Measurements from ENCODE around the gene CCDC27. TPM values are rescaled to one million over a fixed set of nuclear protein-coding genes. Genes with fewer than 3 reads are reported as not detected.

Gene CCDC27
- total RNA-seq, 3 donors from 2014 or later, result not detected

DNA sequence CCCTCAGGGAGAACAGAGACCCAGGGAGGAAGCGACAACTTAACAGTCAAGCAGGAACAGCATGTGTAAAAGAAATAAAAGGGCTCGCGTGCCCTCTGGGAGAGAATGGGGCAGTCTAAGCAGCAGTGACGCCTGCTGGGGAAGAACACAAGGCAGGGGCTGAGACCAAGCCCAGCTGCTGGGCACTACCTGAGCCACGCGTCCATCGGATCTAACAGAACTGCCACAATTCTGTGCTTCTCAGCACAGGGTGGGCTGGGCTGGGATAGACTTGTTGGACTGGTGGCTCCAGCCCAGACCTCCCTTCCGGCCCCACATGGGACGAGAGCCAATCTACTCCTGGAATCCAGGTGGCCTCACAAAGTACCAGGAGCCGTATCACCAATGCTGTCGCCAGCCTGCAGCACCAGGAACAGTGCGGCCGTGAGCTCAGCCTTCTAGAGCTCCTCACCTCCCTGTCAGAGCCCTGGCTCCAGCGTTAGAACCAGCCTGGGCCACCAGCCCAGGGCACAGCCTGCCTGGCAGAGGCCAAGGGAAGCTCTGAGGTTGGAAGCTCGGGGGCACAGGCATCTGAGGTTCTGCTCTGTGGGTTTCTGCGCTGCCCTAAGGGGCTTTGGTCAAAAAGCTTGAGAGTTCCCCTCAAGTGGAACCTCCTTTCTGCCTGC, 36.6 kb downstream of the CCDC27 start:
- TF ChIP-seq, protein P1, sequence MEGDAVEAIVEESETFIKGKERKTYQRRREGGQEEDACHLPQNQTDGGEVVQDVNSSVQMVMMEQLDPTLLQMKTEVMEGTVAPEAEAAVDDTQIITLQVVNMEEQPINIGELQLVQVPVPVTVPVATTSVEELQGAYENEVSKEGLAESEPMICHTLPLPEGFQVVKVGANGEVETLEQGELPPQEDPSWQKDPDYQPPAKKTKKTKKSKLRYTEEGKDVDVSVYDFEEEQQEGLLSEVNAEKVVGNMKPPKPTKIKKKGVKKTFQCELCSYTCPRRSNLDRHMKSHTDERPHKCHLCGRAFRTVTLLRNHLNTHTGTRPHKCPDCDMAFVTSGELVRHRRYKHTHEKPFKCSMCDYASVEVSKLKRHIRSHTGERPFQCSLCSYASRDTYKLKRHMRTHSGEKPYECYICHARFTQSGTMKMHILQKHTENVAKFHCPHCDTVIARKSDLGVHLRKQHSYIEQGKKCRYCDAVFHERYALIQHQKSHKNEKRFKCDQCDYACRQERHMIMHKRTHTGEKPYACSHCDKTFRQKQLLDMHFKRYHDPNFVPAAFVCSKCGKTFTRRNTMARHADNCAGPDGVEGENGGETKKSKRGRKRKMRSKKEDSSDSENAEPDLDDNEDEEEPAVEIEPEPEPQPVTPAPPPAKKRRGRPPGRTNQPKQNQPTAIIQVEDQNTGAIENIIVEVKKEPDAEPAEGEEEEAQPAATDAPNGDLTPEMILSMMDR (IDR thresholded peaks at IDR 0.05), result no peak
- Histone ChIP-seq H3K36me3 (ENCODE audit: low read depth) (peaks cover 7% of the 10 kb centered on the region), H3K9me3 (no peaks in the 10 kb centered on the region), H3K4me3 (no peak overlapping the region), H3K4me1 (ENCODE audit: low read depth) (peaks cover 5% of the 10 kb centered on the region)
- ATAC-seq (no peak), DNase-seq (no peak)
- intact Hi-C loops (cut with DNase I, micrococcal nuclease), result no loop called here

GRCh38 chr1:3789421-3790300, 37.4 kb downstream of the CCDC27 start:
- intact Hi-C loops (cut with DNase I, micrococcal nuclease), result no loop called here
- TF ChIP-seq, protein P1 (IDR thresholded peaks at IDR 0.05), result no peak
- peak in 1 of 3 donors; percentile 31 for DNase-seq
- H3K4me3 ChIP-seq, result no peak overlapping the region
- ATAC-seq, result no peak
- no peaks in the 10 kb centered on the region for H3K36me3 ChIP-seq (ENCODE audit: low read depth)
- H3K9me3 ChIP-seq, result no peaks in the 10 kb centered on the region
- peaks cover 13% of the 10 kb centered on the region for H3K4me1 ChIP-seq (ENCODE audit: low read depth)

DNA sequence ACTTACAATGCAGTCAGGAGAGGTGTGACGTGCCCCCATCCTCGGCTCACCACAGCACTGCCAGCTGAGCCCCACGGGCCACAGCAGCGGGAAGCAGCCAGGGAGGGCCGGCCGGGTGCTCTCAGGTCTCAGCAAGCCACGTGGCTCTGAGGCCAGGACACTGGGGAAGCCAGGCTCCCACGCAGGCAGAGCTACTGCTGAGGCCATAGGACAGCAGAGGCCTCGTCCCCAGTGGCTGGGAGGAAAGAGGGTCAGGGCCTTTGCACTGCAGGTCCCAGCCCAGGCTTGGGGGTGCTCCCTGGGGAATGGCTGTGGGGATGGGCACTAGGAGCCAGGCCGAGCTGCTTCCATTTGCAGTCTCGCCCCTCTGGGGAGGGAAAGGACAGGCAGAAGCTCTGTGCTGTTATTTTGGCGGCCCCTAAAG, 38.3 kb downstream of the CCDC27 start:
- Histone ChIP-seq H3K9me3 (no peaks in the 10 kb centered on the region), H3K4me3 (no peak overlapping the region), H3K36me3 (ENCODE audit: low read depth) (no peaks in the 10 kb centered on the region), H3K4me1 (ENCODE audit: low read depth) (peaks cover 21% of the 10 kb centered on the region)
- ATAC-seq (no peak), DNase-seq (peak in 1 of 3 donors; percentile 29)
- intact Hi-C loops (cut with DNase I, micrococcal nuclease), result no loop called here
- TF ChIP-seq, protein P1 (IDR thresholded peaks at IDR 0.05), result no peak

DNA sequence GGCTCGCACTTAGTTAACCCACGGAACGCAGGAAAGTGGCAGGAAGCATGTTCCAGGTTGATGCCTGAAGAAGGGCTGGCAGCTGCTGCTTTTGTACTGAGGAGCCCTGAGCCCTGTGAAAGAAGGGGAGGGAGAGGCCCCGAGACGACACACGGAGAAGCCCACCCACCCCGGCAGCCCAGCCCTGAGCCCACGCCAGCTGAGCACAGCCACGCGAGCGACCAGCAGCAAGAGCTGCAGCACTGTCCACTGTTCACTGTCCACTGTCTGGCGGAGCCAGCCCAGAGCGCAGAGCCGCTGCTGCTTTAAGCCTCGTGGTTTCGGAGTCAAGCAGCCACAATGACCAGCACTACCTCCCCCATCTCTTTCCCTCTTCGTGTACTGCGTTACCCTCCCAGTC, 38.7 kb downstream of the CCDC27 start:
- DNase-seq (peak in 1 of 3 donors; percentile 25), ATAC-seq (no peak)
- TF ChIP-seq, protein P1 (IDR thresholded peaks at IDR 0.05), result no peak
- intact Hi-C loops (cut with DNase I, micrococcal nuclease), result no loop called here
- Histone ChIP-seq H3K9me3 (no peaks in the 10 kb centered on the region), H3K4me1 (ENCODE audit: low read depth) (peaks cover 23% of the 10 kb centered on the region), H3K36me3 (ENCODE audit: low read depth) (no peaks in the 10 kb centered on the region), H3K4me3 (no peak overlapping the region)

DNA sequence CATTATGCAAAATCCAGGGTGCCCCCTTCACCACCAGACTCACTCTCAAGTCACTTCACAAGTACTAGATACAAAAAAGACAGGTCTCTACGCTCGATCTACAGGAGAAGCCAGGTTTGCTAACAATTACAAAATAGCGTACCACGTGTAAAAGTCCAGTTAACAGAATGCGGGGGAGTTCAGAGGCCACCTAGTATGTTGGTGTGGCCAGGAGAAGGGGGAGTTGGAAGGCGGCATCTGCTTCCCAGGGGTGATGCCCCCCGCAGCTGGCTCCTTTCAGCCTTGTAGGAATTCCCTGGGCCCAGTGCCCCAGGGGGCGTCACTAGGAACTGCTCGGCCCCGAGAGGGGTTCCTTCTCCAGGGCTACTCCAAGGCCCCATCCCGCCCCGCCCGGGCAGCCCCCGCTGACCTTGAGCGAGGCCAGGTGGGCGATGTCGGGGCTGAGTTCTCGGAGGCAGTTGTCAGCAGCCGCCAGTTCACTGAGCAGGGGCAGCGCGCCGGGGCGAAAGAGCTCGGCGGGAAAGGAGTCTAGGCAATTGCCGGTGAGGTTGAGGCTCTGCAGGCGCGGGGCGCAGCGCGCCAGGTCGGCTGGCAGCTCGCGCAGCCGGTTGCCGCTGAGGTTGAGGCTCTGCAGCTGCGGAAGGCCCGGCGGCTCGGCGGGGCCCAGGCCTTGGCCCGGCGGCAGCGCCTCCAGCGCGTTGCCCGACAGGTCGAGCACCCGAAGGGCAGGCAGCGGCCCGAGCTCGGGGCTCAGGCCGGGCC, 43.4 kb downstream of the CCDC27 start:
- peaks cover 26% of the 10 kb centered on the region for H3K4me1 ChIP-seq (ENCODE audit: low read depth)
- no peak for ATAC-seq
- peak in 1 of 3 donors; percentile 53 for DNase-seq
- intact Hi-C loops (cut with DNase I, micrococcal nuclease), result no loop called here
- H3K9me3 ChIP-seq, result no peaks in the 10 kb centered on the region
- H3K4me3 ChIP-seq, result peak overlapping the region; percentile 95
- TF ChIP-seq, protein P1 (IDR thresholded peaks at IDR 0.05), result no peak
- no peaks in the 10 kb centered on the region for H3K36me3 ChIP-seq (ENCODE audit: low read depth)
